WTC11 (cell line): ENCODE measurements around the gene DPYSL4. TPM values are rescaled to one million over a fixed set of nuclear protein-coding genes. Genes with fewer than 3 reads are reported as not detected.
A peak's percentile ranks its signal among the peaks of the same experiment; 100 is the strongest.

Experiments
- ATAC-seq: fragments of 200-7000 bp; cut with Tn5 transposase; 2 replicates; pipeline ENCODE4 v1.10.0; 2021; ENCODE audit warnings: mild to moderate bottlenecking, moderate library complexity
- CTCF ChIA-PET: fragments of 300-600 bp; sonication (Branson Sonifier 250); formaldehyde crosslinking; loops from one replicate; lab custom pipeline; 2021; ENCODE audit warnings: antibody characterized with exemption; lab: Charles Lee
- POLR2A ChIA-PET: fragments of 350-600 bp; sonication (Branson Sonifier 250); formaldehyde crosslinking; loops from one replicate; lab custom pipeline; 2021; ENCODE audit warnings: antibody characterized with exemption; lab: Charles Lee
- DNase-seq: peaks from one replicate; pipeline ENCODE4 v3.0.0; 2021; ENCODE audit warnings: low spot score
- H3K27ac Mint-ChIP-seq: 2 replicates; pipeline ENCODE4 v1.8.0; 2021; ENCODE audit warnings: mixed read lengths
- H3K27me3 Mint-ChIP-seq: 2 replicates; pipeline ENCODE4 v1.8.0; 2021; ENCODE audit warnings: low read depth, mild to moderate bottlenecking, moderate library complexity, mixed read lengths
- H3K36me3 Mint-ChIP-seq: 2 replicates; pipeline ENCODE4 v1.8.0; 2021; ENCODE audit warnings: mixed read lengths
- H3K4me1 Mint-ChIP-seq: 2 replicates; pipeline ENCODE4 v1.8.0; 2022; ENCODE audit warnings: mixed read lengths
- H3K4me3 Mint-ChIP-seq: 2 replicates; pipeline ENCODE4 v1.8.0; 2021; ENCODE audit warnings: mild to moderate bottlenecking, moderate library complexity, mixed read lengths
- H3K9me3 Mint-ChIP-seq: 2 replicates; pipeline ENCODE4 v1.8.0; 2021; ENCODE audit warnings: mixed read lengths
- GRHL2 ChIP-seq: fragments of 250-450 bp; sonication (Bioruptor Pico); IDR thresholded peaks from 2 replicates; pipeline ENCODE4 v1.8.0; 2022; ENCODE audit warnings: mild to moderate bottlenecking, moderate library complexity; ENCODE audit not compliant: insufficient replicate concordance, severe bottlenecking
- MAX ChIP-seq: sonication (generic); formaldehyde crosslinking; IDR thresholded peaks from 2 replicates; pipeline ENCODE4 v1.8.0; 2022; ENCODE audit warnings: mild to moderate bottlenecking, missing genetic modification reagents
- MXD4 ChIP-seq: fragments of 250-450 bp; sonication (Bioruptor Pico); IDR thresholded peaks from 2 replicates; pipeline ENCODE4 v1.8.0; 2021; ENCODE audit warnings: mild to moderate bottlenecking, moderate library complexity, borderline replicate concordance
- MYBL2 ChIP-seq: sonication (generic); formaldehyde crosslinking; IDR thresholded peaks from 2 replicates; pipeline ENCODE4 v1.8.1; 2023; ENCODE audit warnings: mild to moderate bottlenecking, moderate library complexity, missing genetic modification reagents
- NR1H2 ChIP-seq: sonication (generic); formaldehyde crosslinking; IDR thresholded peaks from 2 replicates; pipeline ENCODE4 v1.9.0; 2021; ENCODE audit warnings: mild to moderate bottlenecking, moderate library complexity, missing genetic modification reagents
- NR3C1 ChIP-seq: sonication (generic); formaldehyde crosslinking; conservative IDR thresholded peaks from 2 replicates; pipeline ENCODE4 v1.8.1; 2023; ENCODE audit warnings: low read depth, mild to moderate bottlenecking, missing genetic modification reagents
- PREB ChIP-seq: sonication (generic); formaldehyde crosslinking; IDR thresholded peaks from 2 replicates; pipeline ENCODE4 v1.8.1; 2022; ENCODE audit warnings: mild to moderate bottlenecking, missing genetic modification reagents, moderate library complexity, borderline replicate concordance
- PRRX2 ChIP-seq: fragments of 250-450 bp; sonication (Bioruptor Pico); IDR thresholded peaks from 2 replicates; pipeline ENCODE4 v1.8.0; 2021; ENCODE audit warnings: mild to moderate bottlenecking
- RELA ChIP-seq: sonication (generic); formaldehyde crosslinking; IDR thresholded peaks from 2 replicates; pipeline ENCODE4 v1.8.1; 2022; ENCODE audit warnings: missing genetic modification reagents, mild to moderate bottlenecking, borderline replicate concordance
- SMAD4 ChIP-seq: sonication (generic); formaldehyde crosslinking; IDR thresholded peaks from 2 replicates; pipeline ENCODE4 v1.8.0; 2022; ENCODE audit warnings: mild to moderate bottlenecking, missing genetic modification reagents
- USF2 ChIP-seq: sonication (generic); formaldehyde crosslinking; IDR thresholded peaks from 2 replicates; pipeline ENCODE4 v1.8.1; 2023; ENCODE audit warnings: mild to moderate bottlenecking, missing genetic modification reagents, moderate library complexity
- ZBTB21 ChIP-seq: sonication (generic); formaldehyde crosslinking; IDR thresholded peaks from 2 replicates; pipeline ENCODE4 v1.8.1; 2023; ENCODE audit warnings: mild to moderate bottlenecking, missing genetic modification reagents, borderline replicate concordance
- ZNF416 ChIP-seq: fragments of 250-450 bp; sonication (Bioruptor Pico); IDR thresholded peaks from 2 replicates; pipeline ENCODE4 v1.9.0; 2021; ENCODE audit warnings: mild to moderate bottlenecking, inconsistent platforms
- ZNF423 ChIP-seq: fragments of 250-450 bp; sonication (Bioruptor Pico); IDR thresholded peaks from 2 replicates; pipeline ENCODE4 v2.1.2; 2022; ENCODE audit warnings: mild to moderate bottlenecking, moderate library complexity
- total RNA-seq: library from RNA; stranded (reverse); gene quantifications from 3 replicates; pipeline ENCODE4 v1.2.3, GENCODE V29; 2021
- TF ChIP-seq, protein P1 (sequence below): sonication (generic); formaldehyde crosslinking; IDR thresholded peaks from 2 replicates; pipeline ENCODE4 v1.8.0; 2022; ENCODE audit warnings: mild to moderate bottlenecking, missing genetic modification reagents
- TF ChIP-seq, protein P2 (sequence below): sonication (generic); formaldehyde crosslinking; IDR thresholded peaks from 2 replicates; pipeline ENCODE4 v1.8.0; 2022; ENCODE audit warnings: mild to moderate bottlenecking, missing genetic modification reagents
- TF ChIP-seq, protein P3 (sequence below): sonication (generic); formaldehyde crosslinking; IDR thresholded peaks from 2 replicates; pipeline ENCODE4 v1.8.1; 2023; ENCODE audit warnings: mild to moderate bottlenecking, missing genetic modification reagents, borderline replicate concordance

Gene DPYSL4
- total RNA-seq, 1 experiment from 2014 or later = 17.0 TPM

DNA sequence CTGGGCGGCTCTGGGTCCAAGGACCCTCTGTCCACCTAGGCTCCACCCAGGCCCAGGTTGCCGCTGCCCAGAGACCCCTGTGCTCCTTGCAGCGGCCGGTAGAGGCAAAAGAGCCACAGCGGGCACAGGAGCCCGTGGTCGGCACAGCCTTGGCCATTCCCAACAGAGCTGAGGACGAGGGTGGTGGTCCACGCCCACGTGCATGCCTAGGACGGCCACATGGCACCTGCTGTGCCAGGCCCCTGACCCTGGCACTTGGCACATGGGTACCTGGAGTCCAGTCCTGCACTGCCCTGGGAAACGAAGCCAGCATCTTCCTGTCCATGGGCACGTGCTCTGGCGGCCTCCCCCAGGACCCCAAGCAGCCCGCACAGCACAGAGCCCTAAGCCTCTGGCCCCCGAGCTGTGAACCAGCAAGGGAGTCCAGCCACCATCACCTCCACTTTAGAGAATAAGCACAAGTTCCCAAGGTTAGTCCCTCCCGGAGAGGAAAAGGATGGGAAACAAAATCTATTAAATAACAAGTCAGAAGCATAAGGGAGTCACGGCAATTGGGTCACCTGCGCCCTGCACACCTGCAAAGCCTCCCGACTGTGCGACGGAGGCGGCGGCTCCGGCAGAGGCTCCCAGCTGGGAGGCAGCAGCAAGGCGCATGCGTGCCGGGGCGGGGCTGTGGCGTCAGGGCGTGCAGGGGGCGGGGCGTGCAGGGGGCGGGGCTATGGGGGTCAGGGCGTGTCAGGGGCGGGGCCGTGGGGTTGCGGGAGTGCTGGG lies 61.9 kb downstream of the DPYSL4 start:
- no peaks in the 10 kb centered on the region for H3K27me3 Mint-ChIP-seq
- H3K27ac Mint-ChIP-seq = no peak overlapping the region
- ATAC-seq (peak; percentile 62), DNase-seq (peak; percentile 72)
- ChIA-PET POLR2A (no interaction called here), CTCF (interaction anchor here (0.6 to 1.8 kb wide), 3 partner anchors 49 to 825 kb away, joined by 3 to 6 read pairs (median 4); no protein-coding TSS in a partner anchor)
- H3K36me3 Mint-ChIP-seq = no peaks in the 10 kb centered on the region
- no peaks in the 10 kb centered on the region for H3K9me3 Mint-ChIP-seq
- TF ChIP-seq GRHL2 (CRISPR knock-in tag) (no peak), ZNF423 (CRISPR knock-in tag) (0 out of 2 replicates have a peak, but pooled peaks have one; percentile 6), ZBTB21 (CRISPR knock-in tag) (no peak)
- TF ChIP-seq, protein P1, sequence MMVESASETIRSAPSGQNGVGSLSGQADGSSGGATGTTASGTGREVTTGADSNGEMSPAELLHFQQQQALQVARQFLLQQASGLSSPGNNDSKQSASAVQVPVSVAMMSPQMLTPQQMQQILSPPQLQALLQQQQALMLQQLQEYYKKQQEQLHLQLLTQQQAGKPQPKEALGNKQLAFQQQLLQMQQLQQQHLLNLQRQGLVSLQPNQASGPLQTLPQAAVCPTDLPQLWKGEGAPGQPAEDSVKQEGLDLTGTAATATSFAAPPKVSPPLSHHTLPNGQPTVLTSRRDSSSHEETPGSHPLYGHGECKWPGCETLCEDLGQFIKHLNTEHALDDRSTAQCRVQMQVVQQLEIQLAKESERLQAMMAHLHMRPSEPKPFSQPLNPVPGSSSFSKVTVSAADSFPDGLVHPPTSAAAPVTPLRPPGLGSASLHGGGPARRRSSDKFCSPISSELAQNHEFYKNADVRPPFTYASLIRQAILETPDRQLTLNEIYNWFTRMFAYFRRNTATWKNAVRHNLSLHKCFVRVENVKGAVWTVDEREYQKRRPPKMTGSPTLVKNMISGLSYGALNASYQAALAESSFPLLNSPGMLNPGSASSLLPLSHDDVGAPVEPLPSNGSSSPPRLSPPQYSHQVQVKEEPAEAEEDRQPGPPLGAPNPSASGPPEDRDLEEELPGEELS = no peak
- H3K4me3 Mint-ChIP-seq = peak overlapping the region; percentile 69
- peaks cover 7% of the 10 kb centered on the region for H3K4me1 Mint-ChIP-seq

- TF ChIP-seq PRRX2 (CRISPR knock-in tag) (no peak), NR3C1 (no peak), SMAD4 (no peak), USF2 (CRISPR knock-in tag) (no peak), MYBL2 (no peak), PREB (CRISPR knock-in tag) (no peak), MXD4 (CRISPR knock-in tag) (no peak), MAX (no peak), NR1H2 (CRISPR knock-in tag) (no peak), ZNF416 (no peak), RELA (CRISPR knock-in tag) (no peak)
- TF ChIP-seq, protein P2, sequence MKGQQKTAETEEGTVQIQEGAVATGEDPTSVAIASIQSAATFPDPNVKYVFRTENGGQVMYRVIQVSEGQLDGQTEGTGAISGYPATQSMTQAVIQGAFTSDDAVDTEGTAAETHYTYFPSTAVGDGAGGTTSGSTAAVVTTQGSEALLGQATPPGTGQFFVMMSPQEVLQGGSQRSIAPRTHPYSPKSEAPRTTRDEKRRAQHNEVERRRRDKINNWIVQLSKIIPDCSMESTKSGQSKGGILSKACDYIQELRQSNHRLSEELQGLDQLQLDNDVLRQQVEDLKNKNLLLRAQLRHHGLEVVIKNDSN (CRISPR knock-in tag) = no peak
- TF ChIP-seq, protein P3, sequence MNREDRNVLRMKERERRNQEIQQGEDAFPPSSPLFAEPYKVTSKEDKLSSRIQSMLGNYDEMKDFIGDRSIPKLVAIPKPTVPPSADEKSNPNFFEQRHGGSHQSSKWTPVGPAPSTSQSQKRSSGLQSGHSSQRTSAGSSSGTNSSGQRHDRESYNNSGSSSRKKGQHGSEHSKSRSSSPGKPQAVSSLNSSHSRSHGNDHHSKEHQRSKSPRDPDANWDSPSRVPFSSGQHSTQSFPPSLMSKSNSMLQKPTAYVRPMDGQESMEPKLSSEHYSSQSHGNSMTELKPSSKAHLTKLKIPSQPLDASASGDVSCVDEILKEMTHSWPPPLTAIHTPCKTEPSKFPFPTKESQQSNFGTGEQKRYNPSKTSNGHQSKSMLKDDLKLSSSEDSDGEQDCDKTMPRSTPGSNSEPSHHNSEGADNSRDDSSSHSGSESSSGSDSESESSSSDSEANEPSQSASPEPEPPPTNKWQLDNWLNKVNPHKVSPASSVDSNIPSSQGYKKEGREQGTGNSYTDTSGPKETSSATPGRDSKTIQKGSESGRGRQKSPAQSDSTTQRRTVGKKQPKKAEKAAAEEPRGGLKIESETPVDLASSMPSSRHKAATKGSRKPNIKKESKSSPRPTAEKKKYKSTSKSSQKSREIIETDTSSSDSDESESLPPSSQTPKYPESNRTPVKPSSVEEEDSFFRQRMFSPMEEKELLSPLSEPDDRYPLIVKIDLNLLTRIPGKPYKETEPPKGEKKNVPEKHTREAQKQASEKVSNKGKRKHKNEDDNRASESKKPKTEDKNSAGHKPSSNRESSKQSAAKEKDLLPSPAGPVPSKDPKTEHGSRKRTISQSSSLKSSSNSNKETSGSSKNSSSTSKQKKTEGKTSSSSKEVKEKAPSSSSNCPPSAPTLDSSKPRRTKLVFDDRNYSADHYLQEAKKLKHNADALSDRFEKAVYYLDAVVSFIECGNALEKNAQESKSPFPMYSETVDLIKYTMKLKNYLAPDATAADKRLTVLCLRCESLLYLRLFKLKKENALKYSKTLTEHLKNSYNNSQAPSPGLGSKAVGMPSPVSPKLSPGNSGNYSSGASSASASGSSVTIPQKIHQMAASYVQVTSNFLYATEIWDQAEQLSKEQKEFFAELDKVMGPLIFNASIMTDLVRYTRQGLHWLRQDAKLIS (CRISPR knock-in tag) = no peak
- Mint-ChIP-seq H3K4me1 (peaks cover 7% of the 10 kb centered on the region), H3K27ac (no peak overlapping the region), H3K4me3 (peak overlapping the region; percentile 34; the same call in 1 of the 2 replicates), H3K9me3 (no peaks in the 10 kb centered on the region), H3K27me3 (no peaks in the 10 kb centered on the region), H3K36me3 (no peaks in the 10 kb centered on the region)
- ChIA-PET CTCF (interaction anchor here (1.4 to 1.8 kb wide), 2 partner anchors 49 to 111 kb away, joined by 4 to 6 read pairs; no protein-coding TSS in a partner anchor), POLR2A (no interaction called here)
- peak; percentile 13; the same call in 1 of the 2 replicates for ATAC-seq
- DNase-seq = no peak
These were observed 62.5 kb downstream of the DPYSL4 start for GRCh38 chr10:132249226-132249724.
